ENCODE measurements around the gene WASF3.

DNA sequence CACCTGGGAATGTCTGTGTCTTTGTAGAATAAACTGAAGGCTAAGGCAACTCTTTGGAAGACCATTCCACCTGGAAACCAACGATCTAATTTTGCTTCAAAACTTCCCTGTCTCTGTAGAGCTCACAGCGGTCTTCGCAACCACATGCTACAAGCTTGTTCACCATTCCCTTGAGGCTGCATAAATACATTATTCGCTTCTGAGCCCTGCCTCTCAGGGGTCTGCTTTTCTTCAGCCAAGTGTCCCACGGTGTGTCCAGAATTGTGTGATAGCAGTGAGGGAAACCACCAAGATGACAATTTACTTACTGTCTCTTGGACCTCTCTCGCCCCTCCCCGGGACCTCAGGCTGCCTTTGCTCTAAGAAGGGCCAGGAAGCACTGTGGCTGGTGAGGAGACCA is 152.0 kb downstream of the WASF3 start:
- TF ChIP-seq, protein P1, sequence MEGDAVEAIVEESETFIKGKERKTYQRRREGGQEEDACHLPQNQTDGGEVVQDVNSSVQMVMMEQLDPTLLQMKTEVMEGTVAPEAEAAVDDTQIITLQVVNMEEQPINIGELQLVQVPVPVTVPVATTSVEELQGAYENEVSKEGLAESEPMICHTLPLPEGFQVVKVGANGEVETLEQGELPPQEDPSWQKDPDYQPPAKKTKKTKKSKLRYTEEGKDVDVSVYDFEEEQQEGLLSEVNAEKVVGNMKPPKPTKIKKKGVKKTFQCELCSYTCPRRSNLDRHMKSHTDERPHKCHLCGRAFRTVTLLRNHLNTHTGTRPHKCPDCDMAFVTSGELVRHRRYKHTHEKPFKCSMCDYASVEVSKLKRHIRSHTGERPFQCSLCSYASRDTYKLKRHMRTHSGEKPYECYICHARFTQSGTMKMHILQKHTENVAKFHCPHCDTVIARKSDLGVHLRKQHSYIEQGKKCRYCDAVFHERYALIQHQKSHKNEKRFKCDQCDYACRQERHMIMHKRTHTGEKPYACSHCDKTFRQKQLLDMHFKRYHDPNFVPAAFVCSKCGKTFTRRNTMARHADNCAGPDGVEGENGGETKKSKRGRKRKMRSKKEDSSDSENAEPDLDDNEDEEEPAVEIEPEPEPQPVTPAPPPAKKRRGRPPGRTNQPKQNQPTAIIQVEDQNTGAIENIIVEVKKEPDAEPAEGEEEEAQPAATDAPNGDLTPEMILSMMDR (IDR thresholded peaks at IDR 0.05; ENCODE audit: borderline replicate concordance, extremely low read depth, low read length, poor library complexity, severe bottlenecking): no peak
- no peak for TF ChIP-seq EZH2 (IDR thresholded peaks at IDR 0.05; ENCODE audit: borderline replicate concordance, low read depth, low read length, severe bottlenecking)

Data from DND-41 (cell line).